SKM-1 (cell line): ENCODE results near the gene SPATA13.
"Not testable (repeated sequence)": the region's sequence is repeated elsewhere in the genome, so short reads cannot be mapped to it uniquely, and the experiment has no call there.

Experiments
- DNase-seq: peaks from one replicate; lab custom pipeline; 2025; ENCODE audit not compliant: unreplicated experiment; lab: John Stamatoyannopoulos, UW

SPATA13 gene

DNA sequence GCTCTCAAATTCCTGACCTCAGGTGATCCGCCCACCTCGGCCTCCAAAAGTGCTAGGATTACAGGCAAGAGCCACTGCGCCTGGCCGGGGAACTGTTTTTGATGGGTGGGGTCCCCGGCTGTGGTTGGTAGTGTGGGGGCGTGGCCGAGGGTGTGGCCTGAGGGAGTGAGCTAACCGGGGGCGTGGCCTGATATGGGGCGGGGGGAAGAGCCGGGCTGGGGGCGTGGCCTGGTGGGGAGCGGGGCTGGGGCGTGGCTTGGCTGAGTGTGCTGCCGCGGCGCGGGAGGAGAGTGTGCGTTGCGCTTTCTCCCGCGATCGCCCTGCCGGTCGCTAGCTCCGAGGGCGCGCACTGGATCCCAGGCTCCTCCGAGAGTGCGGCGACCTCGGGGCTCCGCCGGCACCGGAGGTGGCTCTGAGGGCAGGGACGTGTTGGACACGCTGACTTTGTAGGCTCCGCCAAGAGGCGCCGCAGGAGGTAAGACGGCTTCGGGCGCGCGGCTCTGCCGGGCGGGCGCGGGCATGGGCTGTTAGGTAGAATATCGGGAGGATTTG lies at the start of gene SPATA13:
Gene SPATA13 (plus strand): TSS at position 263 of the 552 bp plus-strand sequence. CDS start 62,210 bp downstream, outside the sequence.
- peak; percentile 70 for DNase-seq

DNA sequence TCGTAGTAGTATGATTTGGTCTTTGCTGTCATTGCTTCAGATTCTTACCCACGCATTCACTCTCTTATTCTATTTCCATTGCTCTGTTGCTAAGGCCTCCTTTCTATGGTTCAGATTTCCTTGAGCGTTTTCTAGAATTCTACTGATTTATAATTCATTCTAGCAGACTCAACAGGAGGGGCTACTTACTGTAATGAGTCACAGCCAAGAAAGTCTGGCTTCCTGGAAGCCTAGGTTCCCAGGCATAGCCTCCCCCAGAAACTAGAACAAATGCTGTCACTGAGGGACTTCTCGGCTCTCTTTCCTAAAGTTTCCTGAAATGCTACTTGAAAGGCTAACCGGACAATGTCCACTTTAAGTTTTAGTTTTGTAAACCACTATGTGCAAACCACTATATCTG lies 47.7 kb upstream of the SPATA13 start:
- no peak for DNase-seq

DNA sequence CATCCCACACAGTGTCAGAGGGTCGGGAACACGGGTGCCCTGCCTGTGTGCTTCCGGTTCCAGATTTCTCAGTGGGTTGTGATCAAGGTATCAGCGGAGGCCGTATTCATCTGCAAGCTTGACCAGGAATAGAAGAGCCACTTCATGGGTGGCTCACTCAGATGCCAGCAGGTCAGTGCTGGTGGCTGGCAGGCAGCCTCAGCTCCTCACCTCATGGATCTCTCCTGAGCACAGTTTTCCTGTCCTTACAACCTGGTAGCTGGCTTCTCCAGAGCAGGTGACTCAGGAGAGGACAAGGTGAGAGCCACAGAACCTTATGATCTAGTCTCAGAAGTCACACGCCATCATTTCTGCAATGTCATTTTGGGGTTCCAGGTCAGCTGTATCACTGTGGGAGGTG lies 44.8 kb upstream of the SPATA13 start:
- DNase-seq, result no peak

DNA sequence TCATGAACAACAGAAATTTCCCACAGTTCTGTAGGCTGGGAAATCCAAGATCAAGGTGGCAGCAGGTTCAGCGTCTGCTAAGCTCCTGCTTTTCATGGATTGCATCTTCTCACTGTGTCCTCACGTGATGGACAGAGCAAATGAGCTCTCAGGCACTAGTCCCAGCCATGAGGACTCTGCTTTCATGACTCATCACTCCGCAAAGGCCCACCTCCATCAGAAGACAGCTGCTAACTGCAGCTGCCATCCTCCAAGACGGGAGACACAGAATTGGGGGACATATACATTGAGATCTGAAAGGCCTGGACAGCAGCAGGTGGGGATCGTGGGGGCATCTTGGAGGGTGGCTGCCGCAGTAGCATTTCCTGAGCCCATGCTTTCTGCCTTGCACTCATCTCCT lies 44.4 kb upstream of the SPATA13 start:
- DNase-seq, result no peak

DNA sequence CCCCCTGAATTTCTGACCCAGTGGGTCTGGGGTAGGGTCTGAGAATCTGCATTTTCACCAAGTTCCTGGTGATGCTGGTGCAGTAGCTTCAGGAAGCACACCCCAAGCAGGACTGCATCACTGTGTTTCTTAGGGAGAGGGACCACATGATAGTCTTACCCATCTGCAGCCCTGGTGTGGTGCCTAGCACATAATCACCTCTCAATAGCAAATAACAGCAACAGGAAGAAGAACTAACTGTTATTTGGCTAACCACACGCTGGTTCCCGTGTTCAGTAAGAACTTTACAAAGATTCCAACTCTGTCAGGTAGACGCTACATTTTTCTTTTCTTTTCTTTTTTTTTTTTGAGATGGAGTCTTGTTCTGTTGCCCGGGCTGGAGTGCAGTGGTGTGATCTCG lies 41.9 kb upstream of the SPATA13 start:
- DNase-seq, result no peak

DNA sequence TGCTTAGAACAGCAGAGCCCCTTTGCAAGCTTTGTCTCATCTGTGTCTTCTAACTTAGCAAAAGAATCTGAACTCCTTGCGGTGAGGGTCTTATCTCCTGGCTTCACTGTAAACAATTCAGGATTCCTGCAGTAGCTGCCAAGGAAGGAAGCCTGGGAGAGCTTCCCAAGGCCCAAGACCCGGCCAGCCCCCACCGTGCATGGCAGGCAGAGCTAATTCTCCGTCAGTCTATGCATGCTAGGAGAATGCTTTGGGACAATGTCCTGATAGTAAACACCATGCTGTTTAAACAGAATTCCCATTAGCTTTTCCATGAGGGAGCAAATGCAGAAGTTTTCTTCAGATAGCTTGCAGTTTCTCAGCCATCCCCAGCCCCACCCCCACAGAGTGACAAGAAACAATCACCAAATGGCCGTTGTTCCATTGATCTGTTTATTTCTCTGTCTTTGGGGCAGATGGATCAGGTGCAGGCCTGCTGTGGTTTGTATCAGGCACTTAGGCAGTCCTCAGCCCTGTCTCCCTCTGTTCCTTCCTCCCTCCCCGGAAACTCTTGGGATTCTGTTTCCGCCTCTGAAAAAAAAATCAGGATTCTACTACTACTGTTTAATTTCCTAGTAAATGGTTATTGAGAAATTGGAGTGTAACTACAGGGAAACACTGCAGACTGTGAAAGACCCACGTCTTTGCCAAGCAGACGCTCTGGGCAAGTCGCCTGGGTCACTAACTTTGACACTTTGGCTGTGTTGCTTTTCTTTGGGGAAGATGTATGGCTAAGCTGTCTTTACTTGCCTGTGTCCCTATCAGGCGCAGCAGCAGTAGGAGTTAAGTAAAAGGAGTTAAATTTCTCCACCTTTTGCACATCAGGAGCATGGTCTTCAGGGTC lies 40.7 kb upstream of the SPATA13 start:
- no peak for DNase-seq

DNA sequence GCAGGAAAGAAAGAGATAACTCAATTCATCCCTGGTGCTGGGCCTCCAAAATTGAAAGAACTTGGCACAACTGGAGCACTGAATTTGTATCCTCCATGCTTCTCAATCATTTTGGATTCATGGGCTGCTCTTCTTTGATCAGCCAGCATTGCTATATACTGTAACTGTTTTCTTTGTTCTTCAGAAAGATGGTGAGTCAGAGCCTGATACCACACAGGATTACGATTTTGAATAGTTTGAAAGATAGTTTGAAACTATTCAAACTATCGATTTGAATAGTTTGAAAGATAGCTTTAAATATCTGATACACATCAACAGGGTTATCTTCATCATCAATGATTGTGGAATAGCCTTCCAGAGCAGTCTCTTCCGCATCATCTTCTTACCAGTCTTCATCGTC lies 38.5 kb upstream of the SPATA13 start:
- DNase-seq, result not testable (repeated sequence)

DNA sequence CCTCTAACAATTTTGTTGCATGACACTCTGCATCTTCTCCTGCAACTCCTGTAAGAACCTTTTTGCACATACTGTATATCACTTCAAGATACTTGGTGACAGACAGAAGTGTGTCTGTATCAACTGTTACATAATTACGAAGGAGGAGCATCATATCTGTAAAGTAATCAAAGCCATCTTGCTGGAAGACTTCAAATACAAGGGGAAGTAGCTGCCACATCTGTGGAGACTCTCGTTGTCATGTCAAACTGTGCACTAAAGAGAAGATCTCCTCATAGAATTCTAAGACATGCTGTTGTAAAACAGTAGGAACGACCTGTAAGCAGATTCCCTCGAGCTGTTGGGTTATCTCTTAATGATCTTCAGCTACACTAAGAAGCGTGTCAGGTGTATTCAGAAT lies 38.0 kb upstream of the SPATA13 start:
- no peak for DNase-seq

DNA sequence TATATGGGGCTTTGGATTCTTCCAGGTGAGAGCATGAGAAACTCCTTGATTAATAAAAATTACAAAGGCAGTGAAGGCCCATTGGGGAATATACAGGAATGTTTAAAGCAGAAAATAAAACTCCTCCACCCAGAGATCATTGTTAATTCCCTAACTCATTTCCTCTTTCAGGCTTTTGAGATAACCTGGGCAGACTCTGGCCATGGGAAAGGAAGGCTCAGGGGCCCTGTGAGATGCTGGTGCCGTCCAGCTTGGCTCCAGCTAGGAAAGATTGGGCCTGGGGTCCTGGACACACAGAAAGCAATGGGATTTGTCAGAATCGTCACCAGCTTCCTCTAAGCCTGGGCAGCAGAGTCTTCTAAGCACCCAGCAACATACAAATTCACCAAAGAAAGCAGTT lies 36.8 kb upstream of the SPATA13 start:
- DNase-seq, result no peak

DNA sequence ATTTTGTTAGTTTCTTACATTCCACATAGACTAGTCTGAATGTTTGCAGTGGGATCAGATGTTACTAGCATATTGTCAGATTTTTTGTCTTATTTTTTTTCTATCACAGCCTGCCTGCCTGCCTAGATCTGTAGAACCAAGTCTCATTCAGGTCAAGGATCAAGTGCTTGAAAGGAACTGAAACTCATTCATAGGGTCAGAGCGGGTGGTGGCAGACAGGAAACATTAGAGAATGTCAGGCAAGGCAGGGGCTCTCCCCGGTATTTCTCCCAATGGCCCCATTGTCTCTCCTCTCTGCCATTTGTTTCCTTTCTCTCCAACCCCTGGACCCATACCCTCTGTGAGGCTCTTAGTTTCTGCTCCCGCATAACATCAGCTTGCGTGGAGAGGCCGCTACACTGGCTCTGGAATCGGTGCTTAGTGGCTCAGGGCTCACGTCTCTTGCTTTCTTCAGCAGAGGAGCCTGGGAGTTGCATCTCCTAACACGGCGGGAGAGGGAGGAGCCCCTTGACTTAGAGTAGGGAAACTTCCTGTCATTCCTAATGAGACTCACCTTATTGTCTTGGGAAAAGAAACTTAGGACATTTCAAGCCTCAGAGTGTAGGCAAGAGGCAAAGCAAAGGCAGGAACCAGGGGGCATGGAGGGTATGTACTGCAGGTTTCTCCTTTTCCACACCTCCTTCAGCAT lies 35.6 kb upstream of the SPATA13 start:
- DNase-seq, result no peak

DNA sequence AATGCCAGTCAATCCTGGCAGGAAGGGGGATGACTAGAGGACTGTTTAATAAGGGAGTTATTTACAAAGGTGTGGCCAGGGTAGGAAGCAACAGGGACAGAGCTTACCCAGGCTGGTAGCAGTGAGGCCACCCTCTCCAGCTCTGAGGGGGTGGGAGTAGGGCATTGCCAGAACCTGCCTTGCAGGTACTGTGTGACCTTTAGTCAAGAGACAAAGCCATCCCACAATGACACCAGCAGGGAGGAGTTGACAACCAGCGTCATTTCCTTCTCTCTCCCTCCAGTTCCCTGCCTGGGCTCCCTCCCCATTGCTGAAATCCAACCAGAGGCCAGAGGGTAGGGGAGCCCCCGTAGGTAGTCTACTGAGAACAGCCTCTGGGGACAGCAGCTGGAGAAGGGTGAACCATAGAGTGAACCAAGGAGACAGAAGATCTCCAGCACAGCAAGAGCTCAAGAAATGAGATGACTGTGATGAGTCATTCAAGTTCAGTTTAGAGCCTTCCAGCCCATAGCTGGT lies 33.3 kb upstream of the SPATA13 start:
- DNase-seq, result no peak

DNA sequence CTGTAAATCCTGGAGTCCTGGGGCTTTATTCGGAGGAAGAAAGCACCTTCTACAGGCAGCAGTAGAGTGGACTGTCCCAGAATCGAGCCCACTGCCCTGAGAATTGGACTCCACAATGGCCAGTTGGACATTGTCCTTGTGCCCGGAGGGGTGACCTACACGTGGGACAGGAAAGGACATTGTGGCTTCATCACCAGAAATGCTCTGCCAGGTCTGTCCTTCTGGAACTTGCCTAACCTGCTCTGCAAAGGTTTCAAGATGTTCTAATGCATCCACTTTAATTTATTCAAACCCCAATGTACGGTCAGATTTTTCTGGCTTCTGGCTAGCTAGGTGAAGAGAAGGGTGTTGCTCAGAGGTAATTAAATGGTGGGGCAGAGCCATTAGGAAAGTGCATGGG lies 32.4 kb upstream of the SPATA13 start:
- DNase-seq, result no peak

DNA sequence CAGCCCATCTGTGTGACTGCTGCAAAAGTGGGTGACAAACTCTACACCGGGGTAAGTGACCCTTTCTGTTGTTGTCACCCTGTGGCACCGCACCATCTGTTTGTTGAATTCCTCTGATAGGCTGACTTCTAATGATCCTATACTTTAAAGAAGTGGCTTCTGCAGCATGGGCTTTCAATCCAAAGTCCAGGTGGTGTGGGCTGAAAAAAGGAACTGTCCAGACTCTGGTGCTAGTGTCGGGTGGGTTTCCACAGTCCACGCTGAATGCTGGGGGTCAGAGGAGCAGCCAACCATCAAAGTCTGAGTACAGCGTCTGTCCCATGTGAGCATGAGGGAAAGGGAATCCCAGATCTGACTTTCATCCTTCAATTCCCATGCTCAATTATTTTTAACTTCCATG lies 31.6 kb upstream of the SPATA13 start:
- DNase-seq, result no peak

DNA sequence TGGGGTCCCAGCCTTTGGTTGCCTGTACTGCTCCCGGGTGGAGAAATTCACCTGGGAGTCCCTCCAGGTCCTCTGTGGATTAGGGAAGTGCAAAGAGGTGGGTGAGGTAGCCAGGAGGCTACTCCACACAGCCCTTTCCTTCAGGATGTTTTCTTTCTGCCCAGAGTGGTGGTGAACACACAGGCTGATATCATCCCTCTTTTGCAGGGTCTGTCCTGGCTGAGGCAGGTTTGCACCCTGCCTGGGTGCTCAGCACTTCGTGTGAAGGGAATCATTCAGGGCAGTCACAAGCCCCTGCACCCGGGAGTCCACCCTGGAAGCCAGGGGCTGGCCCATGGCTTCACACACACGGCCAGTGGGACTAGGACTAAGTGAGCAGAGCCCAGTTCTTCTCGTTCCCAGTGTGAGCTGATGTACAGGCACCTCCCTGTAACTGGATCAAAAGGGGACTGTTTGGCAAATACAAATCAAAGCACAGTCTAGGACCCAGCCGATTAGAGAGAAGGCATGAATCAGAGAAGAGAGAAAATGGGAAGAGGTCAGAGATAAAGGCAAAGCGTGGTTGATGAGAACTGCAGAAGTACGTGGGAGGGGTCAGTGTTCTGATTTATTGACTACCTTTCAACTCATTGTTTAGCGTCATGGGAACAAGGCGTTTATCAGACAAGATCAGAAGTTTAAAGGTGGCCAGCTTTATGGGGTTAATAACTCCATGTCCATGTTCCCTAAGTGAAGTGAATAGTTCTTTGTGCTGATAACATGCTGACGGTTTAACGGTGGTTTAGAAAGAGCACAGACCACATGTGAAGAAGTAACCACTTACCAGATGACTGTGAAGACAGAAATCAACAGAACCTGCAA lies 30.4 kb upstream of the SPATA13 start:
- DNase-seq, result no peak

DNA sequence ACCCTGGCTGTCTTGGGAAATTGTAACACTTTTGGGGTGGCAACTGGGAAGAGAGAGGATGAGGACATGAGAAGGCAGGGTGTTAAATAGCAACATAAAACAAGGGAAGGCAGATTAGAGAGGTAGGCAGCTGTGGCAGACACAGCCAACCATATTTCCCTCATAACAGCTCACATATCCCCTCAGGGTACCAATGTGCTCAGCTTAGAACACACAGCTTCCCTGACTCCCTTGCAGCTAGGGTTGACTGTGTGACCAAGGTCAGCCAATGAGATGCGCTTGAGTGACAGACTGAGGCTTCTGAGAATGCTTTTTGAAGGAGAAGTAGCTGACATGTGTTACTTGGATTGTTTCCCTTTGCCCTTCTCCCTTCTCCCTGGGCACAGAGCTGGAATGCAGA lies 28.8 kb upstream of the SPATA13 start:
- DNase-seq, result no peak

DNA sequence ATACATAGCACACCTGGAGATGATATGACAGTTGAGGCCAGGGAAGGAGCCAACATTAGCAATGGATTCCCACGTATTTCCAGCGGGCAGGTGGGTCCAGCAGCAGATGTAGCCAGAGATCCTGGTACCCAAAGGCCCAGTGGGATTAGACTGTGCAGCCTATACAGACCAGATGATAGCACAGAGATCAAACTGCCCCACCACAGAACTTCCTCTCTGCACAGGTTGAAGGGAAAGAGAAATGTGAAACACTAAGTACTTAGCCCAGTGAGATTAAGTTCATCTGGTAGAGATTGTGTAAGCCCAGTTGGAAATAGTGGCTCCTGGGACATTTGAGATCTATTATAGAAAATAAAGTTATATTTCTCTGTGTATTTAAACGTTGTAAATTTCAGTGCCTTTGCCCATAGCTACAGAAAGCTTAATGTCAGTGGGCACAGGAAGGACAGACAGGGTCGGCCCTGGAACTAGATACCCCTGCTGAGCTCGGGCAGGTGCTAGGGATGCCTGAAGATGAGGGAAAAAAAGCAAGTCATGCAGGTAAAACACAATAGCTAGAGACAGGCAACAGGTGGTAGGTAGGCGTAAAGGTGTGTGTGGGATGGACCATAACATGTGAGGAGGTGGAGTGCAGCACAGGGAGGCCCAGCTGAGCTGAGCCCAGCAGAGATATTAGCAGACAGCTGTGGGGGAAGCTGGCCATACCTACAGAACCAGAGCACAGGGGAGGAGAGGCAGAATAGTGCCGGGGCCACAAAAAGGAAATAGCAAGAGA lies 27.3 kb upstream of the SPATA13 start:
- no peak for DNase-seq

DNA sequence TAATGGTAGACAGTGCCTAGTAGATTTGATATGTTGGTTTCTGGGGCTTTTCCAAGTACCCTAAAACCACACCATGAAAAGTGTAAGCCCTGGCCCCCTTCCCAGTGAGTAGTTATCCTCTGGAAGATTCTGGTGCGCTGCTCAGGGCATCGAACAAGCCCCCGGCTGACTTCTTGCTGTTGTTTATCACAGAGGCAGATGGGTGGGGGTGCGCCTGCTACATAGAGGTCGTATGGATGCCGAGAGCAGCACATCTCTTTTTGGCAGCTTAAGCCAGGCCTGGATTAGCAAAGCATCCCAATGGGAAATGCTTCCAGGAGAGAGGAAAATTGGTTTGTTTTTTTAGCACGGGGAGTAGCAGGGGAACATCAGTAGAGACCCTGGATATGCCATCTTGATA lies 26.3 kb upstream of the SPATA13 start:
- no peak for DNase-seq

DNA sequence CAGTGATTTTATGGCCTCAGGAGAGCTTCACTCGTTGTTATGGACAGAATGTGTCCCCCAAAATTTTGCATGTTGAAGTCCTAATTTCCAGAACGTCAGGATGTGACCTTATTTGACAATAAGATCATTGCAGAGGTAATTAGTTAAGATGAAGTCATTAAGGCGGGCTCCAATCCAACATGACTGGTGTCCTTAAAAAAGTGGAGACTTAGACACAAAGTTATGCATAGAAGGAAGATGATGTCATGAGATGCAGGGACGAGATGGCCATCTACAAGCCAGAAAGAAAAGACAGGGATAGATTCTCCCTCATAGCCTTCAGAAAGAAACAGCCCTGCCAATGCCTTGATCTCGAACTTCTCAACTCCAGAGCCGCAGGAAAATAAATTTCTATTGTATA lies 25.8 kb upstream of the SPATA13 start:
- DNase-seq, result no peak

DNA sequence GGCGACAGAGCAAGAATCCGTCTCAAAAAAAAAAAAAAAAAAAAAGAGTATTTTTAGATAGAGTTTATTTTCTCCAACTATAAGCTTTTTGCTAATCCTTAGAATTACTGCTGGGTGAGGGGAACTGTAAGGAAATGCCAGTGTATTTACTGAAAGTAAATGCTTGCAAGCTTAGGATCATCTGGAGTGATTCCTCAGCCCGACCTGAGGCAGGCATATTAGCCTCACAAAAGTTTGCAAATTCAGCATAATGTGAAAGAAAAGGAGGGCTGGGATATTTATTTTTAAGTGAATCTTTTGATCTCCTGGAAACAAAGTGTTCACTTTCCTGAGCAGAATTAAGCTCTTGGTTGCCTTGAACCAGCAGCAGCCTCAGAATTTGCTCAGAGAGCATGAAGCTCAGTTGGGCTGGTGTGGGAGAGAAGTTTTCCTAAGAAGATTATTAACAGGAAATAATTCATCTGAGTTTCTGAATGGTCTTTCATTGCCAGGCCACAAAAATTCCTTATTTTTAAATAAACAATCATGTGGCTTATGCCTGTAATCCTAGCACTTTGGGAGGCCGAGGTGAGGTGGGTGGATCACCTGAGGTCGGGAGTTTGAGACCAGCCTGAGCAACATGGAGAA lies 24.7 kb upstream of the SPATA13 start:
- DNase-seq, result no peak

DNA sequence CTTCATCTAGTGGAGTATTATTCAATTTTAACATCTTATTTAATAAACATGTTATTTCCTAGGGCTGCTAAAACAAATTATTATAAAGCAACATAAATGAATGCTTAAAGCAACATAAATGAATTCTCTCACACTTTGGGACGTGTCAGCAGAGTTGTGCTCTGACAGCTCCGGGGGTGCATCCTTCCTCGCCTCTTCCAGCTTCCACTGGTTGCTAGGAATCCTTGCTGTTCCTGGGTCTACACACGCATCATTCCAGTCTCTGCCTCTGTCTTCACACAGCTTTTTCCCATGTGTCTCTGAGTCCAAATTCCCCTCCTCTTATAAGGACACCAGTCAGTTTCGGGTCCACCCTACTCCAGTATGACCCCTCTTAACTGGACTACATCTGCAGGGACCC lies 21.6 kb upstream of the SPATA13 start:
- no peak for DNase-seq
